B cell (primary cell): ENCODE results near the gene CKMT1A.

Experiments used
- EZH2 ChIP-seq: IDR thresholded peaks from 2 replicates; pipeline ENCODE4 v1.6.1; 2012; ENCODE audit warnings: borderline replicate concordance, low read depth, mild to moderate bottlenecking, moderate library complexity, low read length; ENCODE audit not compliant: insufficient read depth, poor library complexity, severe bottlenecking
- TF ChIP-seq, protein P1 (sequence below): fragments of 200-600 bp; IDR thresholded peaks from one replicate; pipeline ENCODE4 v1.8.0; 2022; ENCODE audit warnings: antibody characterized with exemption, mild to moderate bottlenecking

GRCh38 chr15:43735416-43735815 is 41.8 kb downstream of the CKMT1A start:
- TF ChIP-seq, protein P1, sequence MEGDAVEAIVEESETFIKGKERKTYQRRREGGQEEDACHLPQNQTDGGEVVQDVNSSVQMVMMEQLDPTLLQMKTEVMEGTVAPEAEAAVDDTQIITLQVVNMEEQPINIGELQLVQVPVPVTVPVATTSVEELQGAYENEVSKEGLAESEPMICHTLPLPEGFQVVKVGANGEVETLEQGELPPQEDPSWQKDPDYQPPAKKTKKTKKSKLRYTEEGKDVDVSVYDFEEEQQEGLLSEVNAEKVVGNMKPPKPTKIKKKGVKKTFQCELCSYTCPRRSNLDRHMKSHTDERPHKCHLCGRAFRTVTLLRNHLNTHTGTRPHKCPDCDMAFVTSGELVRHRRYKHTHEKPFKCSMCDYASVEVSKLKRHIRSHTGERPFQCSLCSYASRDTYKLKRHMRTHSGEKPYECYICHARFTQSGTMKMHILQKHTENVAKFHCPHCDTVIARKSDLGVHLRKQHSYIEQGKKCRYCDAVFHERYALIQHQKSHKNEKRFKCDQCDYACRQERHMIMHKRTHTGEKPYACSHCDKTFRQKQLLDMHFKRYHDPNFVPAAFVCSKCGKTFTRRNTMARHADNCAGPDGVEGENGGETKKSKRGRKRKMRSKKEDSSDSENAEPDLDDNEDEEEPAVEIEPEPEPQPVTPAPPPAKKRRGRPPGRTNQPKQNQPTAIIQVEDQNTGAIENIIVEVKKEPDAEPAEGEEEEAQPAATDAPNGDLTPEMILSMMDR: no peak
- TF ChIP-seq EZH2: no peak
